22Rv1 (cell line): ENCODE measurements around the gene SPP1.

Source experiments
- ZFX ChIP-seq: fragments of 450-650 bp; IDR thresholded peaks from 2 replicates; pipeline ENCODE4 v1.6.1; 2017; ENCODE audit warnings: antibody characterized with exemption, borderline replicate concordance
- TF ChIP-seq, protein P1 (sequence below): fragments of 450-650 bp; IDR thresholded peaks from 2 replicates; pipeline ENCODE4 v1.5.1; 2017; ENCODE audit warnings: mild to moderate bottlenecking

DNA sequence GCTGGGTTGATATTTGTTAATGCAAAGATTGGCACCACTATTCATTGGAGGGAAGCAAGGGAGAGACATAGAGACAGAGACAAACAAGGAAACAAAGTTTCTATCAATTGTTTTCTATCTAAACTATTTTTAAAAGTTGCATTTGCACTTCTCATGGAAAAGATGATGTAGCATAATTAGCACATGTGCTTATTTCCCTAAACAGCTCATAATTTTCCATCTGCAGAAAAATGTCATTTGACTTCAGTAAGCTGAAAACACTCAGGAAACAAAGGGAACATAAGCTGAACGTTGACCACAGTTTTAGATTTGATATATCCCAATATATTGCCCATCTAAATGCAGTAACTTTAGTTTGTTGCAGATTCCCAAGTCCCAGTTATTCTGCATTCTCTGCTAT lies 18.5 kb upstream of the SPP1 start:
- TF ChIP-seq, protein P1, sequence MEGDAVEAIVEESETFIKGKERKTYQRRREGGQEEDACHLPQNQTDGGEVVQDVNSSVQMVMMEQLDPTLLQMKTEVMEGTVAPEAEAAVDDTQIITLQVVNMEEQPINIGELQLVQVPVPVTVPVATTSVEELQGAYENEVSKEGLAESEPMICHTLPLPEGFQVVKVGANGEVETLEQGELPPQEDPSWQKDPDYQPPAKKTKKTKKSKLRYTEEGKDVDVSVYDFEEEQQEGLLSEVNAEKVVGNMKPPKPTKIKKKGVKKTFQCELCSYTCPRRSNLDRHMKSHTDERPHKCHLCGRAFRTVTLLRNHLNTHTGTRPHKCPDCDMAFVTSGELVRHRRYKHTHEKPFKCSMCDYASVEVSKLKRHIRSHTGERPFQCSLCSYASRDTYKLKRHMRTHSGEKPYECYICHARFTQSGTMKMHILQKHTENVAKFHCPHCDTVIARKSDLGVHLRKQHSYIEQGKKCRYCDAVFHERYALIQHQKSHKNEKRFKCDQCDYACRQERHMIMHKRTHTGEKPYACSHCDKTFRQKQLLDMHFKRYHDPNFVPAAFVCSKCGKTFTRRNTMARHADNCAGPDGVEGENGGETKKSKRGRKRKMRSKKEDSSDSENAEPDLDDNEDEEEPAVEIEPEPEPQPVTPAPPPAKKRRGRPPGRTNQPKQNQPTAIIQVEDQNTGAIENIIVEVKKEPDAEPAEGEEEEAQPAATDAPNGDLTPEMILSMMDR, result no peak
- TF ChIP-seq ZFX, result no peak
